ENCODE measurements around the gene CAPN6.

CAPN6 gene

DNA sequence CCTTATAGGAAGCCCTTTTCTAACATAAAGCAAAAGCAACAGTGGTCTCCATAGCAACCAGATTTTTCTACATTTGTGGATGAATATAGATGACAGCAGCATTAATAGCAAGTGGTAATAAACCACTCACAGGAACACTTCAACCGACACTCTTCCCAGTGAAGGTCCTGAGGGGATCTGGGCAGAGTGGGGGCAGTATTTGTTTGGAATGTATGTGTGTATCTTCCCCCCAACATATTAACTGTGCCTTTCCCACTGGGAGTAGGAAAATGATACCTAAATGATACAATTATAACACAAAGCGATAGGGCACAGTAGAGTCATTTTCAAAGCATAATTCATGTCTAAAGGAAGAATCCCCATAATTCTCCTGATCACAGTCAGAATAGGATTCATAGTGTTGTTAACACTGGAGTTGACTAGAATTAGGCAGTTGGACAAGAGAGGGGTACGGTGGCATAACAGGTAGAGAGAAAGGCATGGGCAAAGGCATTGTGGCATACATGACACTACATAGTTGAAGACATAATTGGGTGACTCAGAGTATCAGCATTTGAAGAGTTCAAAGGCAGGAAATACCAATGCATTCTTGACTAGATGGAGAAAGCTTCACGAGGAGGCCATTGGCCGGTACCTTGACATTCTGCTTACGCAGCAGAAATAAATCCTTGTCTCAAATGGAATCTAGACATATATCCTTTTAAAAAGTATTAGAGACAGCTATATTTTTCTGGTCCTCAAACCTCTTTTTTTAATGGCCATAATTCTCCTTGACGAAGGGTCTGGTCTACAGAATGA lies 15.2 kb downstream of the CAPN6 start:
- TF ChIP-seq, protein P1, sequence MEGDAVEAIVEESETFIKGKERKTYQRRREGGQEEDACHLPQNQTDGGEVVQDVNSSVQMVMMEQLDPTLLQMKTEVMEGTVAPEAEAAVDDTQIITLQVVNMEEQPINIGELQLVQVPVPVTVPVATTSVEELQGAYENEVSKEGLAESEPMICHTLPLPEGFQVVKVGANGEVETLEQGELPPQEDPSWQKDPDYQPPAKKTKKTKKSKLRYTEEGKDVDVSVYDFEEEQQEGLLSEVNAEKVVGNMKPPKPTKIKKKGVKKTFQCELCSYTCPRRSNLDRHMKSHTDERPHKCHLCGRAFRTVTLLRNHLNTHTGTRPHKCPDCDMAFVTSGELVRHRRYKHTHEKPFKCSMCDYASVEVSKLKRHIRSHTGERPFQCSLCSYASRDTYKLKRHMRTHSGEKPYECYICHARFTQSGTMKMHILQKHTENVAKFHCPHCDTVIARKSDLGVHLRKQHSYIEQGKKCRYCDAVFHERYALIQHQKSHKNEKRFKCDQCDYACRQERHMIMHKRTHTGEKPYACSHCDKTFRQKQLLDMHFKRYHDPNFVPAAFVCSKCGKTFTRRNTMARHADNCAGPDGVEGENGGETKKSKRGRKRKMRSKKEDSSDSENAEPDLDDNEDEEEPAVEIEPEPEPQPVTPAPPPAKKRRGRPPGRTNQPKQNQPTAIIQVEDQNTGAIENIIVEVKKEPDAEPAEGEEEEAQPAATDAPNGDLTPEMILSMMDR (IDR thresholded peaks at IDR 0.05; ENCODE audit: control extremely low read depth, extremely low read depth, low read depth, missing control alignments): no peak
- ChIA-PET CTCF (interaction anchor here (1.7 kb wide), 1 partner anchor 9 kb away, joined by 4 read pairs; no protein-coding TSS in a partner anchor), POLR2A (no interaction called here)
- no peak for DNase-seq (ENCODE audit: extremely low spot score)

DNA sequence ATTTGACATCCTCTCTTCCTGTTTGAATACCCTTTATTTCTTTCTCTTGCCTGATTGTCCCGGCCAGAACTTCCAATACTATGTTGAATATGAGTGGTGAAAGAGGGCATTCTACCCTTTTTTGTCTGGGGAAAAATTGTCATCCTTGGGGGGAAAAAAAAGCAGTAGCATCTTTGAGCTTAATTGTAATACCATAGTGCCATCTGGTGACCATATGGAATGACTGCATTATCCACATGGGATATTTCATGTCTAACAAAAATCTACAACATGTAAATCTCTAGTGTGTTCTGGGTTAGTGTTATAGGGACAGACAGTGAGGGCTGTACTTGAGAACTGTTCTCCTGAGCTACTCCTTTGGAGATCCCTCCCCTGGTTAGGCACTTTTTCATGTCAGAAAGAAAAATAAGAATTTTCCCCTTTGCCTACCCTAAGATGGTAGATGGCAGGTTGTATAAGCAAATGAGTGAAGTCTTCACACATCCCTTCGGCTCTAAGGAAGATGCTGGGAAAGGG lies 26.0 kb downstream of the CAPN6 start:
- CTCF ChIA-PET: interaction anchor here (0.8 to 3.2 kb wide), 14 partner anchors 9 to 396 kb away, joined by 3 to 32 read pairs (median 4); no protein-coding TSS in a partner anchor
- DNase-seq (ENCODE audit: extremely low spot score): peak; percentile 24
- POLR2A ChIA-PET: no interaction called here
- TF ChIP-seq, protein P1 (IDR thresholded peaks at IDR 0.05; ENCODE audit: control extremely low read depth, extremely low read depth, low read depth, missing control alignments): peak; percentile 37

DNA sequence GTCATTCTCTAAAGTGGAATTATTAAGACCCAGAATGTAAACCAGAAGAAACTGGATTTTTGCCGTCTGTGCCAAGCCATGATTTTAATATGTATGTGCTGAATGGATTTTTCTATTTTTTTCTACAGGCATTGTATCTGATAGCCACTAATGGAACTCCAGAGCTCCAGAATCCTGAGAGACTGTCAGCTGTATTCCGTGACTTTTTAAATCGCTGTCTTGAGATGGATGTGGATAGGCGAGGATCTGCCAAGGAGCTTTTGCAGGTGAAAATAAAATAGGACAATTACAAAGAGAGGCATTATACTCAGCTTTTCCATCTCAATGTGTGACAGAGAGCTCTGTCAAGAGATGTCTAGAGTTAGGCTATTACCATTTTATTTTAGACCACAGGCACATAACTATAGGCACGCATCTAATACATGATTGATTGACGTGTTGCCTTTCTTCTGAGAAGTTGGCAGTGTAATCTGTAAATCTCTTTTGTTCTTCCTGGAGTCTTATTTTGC lies 53.9 kb downstream of the CAPN6 start:
- DNase-seq (ENCODE audit: extremely low spot score): no peak
- CTCF ChIA-PET: no interaction called here
- TF ChIP-seq, protein P1 (IDR thresholded peaks at IDR 0.05; ENCODE audit: control extremely low read depth, extremely low read depth, low read depth, missing control alignments): no peak
- POLR2A ChIA-PET: no interaction called here

DNA sequence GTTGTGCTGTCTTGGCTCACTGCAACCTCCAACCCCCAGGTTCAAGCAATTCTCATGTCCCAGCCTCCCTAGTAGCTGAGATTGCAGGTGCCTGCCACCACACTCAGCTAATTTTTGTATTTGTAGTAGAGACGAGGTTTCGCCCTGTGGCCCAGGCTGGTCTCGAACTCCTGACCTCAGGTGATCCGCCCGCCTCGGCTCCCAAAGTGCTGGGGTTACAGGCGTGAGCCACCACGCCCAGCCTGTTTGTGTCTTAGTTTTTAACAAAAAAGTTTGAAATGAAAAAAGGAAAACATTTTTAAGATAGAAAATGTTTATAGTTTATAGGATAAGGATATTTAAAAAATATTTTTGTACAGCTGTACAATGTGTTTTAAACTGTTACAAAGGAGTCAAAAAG lies 62.4 kb downstream of the CAPN6 start:
- CTCF ChIA-PET: no interaction called here
- no peak for DNase-seq (ENCODE audit: extremely low spot score)
- POLR2A ChIA-PET: no interaction called here
- TF ChIP-seq, protein P1 (IDR thresholded peaks at IDR 0.05; ENCODE audit: control extremely low read depth, extremely low read depth, low read depth, missing control alignments): no peak

DNA sequence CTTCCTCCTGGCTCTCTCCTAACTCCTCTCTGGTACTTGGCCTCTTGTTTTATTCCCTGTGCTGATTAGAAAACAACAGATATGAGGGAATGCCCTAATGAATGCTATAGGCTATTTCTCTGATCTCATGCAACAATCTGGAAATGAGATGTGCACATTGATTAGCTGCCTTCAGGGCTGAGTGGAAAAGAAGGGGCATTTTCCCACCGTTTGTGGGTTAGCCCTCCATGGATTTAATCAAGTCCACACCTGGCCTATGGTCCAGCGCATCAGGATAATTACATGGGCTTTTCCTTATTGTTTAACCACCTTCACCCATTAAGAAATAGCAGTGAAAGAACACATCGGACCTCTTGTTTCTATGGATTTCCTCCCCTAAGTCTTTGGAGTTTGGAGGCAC lies 70.0 kb downstream of the CAPN6 start:
- ChIA-PET POLR2A (no interaction called here), CTCF (no interaction called here)
- no peak for DNase-seq (ENCODE audit: extremely low spot score)
- TF ChIP-seq, protein P1 (IDR thresholded peaks at IDR 0.05; ENCODE audit: control extremely low read depth, extremely low read depth, low read depth, missing control alignments): no peak

DNA sequence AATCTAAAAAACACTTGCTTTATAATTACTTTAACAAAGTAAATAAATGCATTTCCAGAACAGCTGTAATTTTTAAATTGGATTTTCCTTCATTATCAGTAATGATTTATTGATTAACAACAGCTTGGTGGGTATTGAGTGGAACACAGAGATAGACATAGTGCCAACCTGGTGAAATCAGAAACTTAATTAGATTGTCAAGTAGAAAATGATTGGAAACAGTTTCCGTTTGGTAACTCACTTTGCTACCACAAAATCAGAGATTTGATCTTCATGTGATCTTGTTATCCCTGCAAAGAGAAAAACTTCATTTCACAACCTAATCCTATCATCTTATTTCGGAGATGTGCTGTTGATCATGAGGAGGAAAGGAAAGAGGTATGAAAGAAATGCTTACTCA lies 70.8 kb downstream of the CAPN6 start:
- TF ChIP-seq, protein P1 (IDR thresholded peaks at IDR 0.05; ENCODE audit: control extremely low read depth, extremely low read depth, low read depth, missing control alignments): no peak
- DNase-seq (ENCODE audit: extremely low spot score): no peak
- POLR2A ChIA-PET: no interaction called here
- CTCF ChIA-PET: no interaction called here
